Stimulated activated naive CD8-positive, alpha-beta T cell treated with anti-CD3 and anti-CD28 coated beads, Interleukin-15, amount 100 ng/mL, for 72 hours (primary cell): Measurements from ENCODE around the gene SASH1.
A peak's percentile ranks its signal among the peaks of the same experiment; 100 is the strongest.
"Not testable (repeated sequence)": the region's sequence is repeated elsewhere in the genome, so short reads cannot be mapped to it uniquely, and the experiment has no call there.

ENCODE experiments used
- ATAC-seq: fragments of 150-1000 bp; cut with Tn5 transposase; 2 replicates; pipeline ENCODE4 v1.10.0; 2021; ENCODE audit warnings: mild to moderate bottlenecking, moderate library complexity
- DNase-seq, 2 donors: peaks; one replicate each; pipeline ENCODE4 v3.0.0; 2021 to 2022
- H3K27ac Mint-ChIP-seq, 2 donors: one replicate each; pipeline ENCODE4 v1.8.0; 2022; ENCODE audit warnings: mild to moderate bottlenecking in 2 of 2, mixed read lengths in 2 of 2, moderate library complexity in 2 of 2
- H3K27me3 Mint-ChIP-seq: one replicate; pipeline ENCODE4 v1.8.0; 2022; ENCODE audit warnings: mixed read lengths
- H3K4me1 Mint-ChIP-seq: one replicate; pipeline ENCODE4 v1.8.0; 2022; ENCODE audit warnings: mild to moderate bottlenecking, mixed read lengths
- H3K4me3 Mint-ChIP-seq, 2 donors: one replicate each; pipeline ENCODE4 v1.8.0; 2022; ENCODE audit warnings: mild to moderate bottlenecking in 2 of 2, mixed read lengths in 2 of 2, moderate library complexity in 1 of 2
- H3K9me3 Mint-ChIP-seq, 2 donors: one replicate each; pipeline ENCODE4 v1.8.0; 2022; ENCODE audit warnings: mixed read lengths in 2 of 2

The SASH1 gene

DNA sequence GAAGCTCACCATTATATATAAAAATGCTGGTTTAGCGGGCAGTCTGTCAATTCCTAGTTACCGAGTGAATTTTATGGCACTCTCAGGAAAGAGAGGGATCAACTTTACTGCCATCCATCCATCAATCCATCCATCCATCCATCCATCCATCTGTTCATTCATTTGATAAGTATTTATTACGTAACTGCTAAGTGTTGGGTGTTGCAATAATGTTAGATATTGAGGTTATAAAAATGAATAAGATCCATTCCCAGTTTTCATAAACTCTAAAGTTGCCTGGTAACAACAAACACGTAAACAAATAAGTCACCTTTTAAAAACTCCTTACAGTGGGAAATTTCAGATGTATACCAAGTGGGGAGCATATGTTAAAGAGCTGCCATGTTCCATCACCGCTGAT lies 36.8 kb downstream of the SASH1 start:
- H3K4me3 Mint-ChIP-seq = no peak overlapping the region
- DNase-seq = no peak
- H3K9me3 Mint-ChIP-seq = peaks cover 0 to 6% of the 10 kb centered on the region in 2 donors
- no peak overlapping the region for H3K27ac Mint-ChIP-seq
- peaks cover 32% of the 10 kb centered on the region for H3K27me3 Mint-ChIP-seq
- ATAC-seq = no peak
- H3K4me1 Mint-ChIP-seq = no peaks in the 10 kb centered on the region

GRCh38 chr6:148379966-148380713 lies 37.5 kb downstream of the SASH1 start:
- Mint-ChIP-seq H3K27me3 (peaks cover 32% of the 10 kb centered on the region), H3K27ac (no peak overlapping the region), H3K4me3 (no peak overlapping the region), H3K4me1 (no peaks in the 10 kb centered on the region), H3K9me3 (peaks cover 0 to 6% of the 10 kb centered on the region in 2 donors)
- DNase-seq (no peak), ATAC-seq (no peak)

DNA sequence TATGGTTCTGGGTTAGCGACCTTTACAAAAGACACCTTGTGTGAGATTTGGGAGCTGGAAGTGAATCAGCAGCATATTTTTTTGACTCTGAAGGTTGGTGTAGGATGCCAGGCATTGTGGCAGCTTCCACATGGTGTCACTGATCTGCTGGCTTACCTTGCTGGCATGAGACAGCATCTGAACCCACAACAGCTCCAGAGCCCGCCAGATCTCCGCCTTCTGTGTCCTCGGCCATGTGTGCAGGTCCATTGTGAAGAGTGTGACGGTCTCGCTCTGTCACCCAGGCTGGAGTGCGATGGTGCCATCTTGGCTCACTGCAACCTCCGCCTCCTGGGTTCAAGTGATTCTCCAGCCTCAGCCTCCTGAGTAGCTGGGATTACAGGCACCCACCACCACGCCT lies 39.4 kb downstream of the SASH1 start:
- not testable (repeated sequence) for H3K9me3 Mint-ChIP-seq
- H3K27me3 Mint-ChIP-seq = peaks cover 32% of the 10 kb centered on the region

GRCh38 chr6:148382861-148383260 lies 40.2 kb downstream of the SASH1 start:
- H3K27me3 Mint-ChIP-seq = peaks cover 32% of the 10 kb centered on the region
- no peak overlapping the region for H3K27ac Mint-ChIP-seq
- no peaks in the 10 kb centered on the region for H3K4me1 Mint-ChIP-seq
- no peak overlapping the region for H3K4me3 Mint-ChIP-seq
- ATAC-seq = no peak
- H3K9me3 Mint-ChIP-seq = no peaks in the 10 kb centered on the region
- no peak for DNase-seq

More for the DNA sequence above, 39.4 kb downstream of the SASH1 start:
- not testable (repeated sequence) for H3K4me3 Mint-ChIP-seq, H3K4me1 Mint-ChIP-seq, DNase-seq, ATAC-seq, H3K27ac Mint-ChIP-seq

- Mint-ChIP-seq H3K27ac (no peak overlapping the region), H3K4me1 (no peaks in the 10 kb centered on the region), H3K27me3 (peaks cover 32% of the 10 kb centered on the region), H3K9me3 (no peaks in the 10 kb centered on the region), H3K4me3 (no peak overlapping the region)
- no peak for DNase-seq
- no peak for ATAC-seq
Measured at GRCh38 chr6:148383658-148384368, 41.2 kb downstream of the SASH1 start.

DNA sequence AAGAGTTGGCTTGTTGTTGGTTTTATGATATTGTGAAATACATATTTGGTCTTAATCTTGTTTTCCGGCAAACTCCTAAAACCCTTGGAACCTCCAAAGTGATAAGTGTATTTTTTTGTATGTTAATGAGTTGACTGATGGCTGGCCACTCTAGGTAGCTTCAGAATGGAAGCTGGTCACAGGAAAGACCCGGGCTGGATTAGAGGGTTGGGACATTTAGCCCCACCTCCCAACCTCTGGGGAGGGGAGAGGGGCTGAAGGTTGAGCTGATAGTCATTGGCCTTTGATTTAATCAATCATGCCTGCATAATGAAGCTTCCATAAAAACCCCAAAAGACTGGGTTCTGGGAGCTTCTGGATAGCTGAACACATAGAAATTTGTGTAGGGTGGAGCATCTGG lies 42.7 kb downstream of the SASH1 start:
- Mint-ChIP-seq H3K27me3 (peaks cover 20% of the 10 kb centered on the region), H3K9me3 (no peaks in the 10 kb centered on the region), H3K27ac (no peak overlapping the region), H3K4me3 (no peak overlapping the region), H3K4me1 (no peaks in the 10 kb centered on the region)
- ATAC-seq (no peak), DNase-seq (no peak)

GRCh38 chr6:148388521-148388920 lies 45.9 kb downstream of the SASH1 start:
- DNase-seq (no peak), ATAC-seq (no peak)
- H3K27me3 Mint-ChIP-seq = no peaks in the 10 kb centered on the region
- H3K9me3 Mint-ChIP-seq = no peaks in the 10 kb centered on the region
- H3K4me3 Mint-ChIP-seq = no peak overlapping the region
- no peaks in the 10 kb centered on the region for H3K4me1 Mint-ChIP-seq
- H3K27ac Mint-ChIP-seq = no peak overlapping the region

GRCh38 chr6:148389086-148389485 lies 46.4 kb downstream of the SASH1 start:
- ATAC-seq (no peak), DNase-seq (no peak)
- Mint-ChIP-seq H3K4me1 (no peaks in the 10 kb centered on the region), H3K9me3 (no peaks in the 10 kb centered on the region), H3K4me3 (no peak overlapping the region), H3K27ac (no peak overlapping the region), H3K27me3 (peaks cover 4% of the 10 kb centered on the region)

DNA sequence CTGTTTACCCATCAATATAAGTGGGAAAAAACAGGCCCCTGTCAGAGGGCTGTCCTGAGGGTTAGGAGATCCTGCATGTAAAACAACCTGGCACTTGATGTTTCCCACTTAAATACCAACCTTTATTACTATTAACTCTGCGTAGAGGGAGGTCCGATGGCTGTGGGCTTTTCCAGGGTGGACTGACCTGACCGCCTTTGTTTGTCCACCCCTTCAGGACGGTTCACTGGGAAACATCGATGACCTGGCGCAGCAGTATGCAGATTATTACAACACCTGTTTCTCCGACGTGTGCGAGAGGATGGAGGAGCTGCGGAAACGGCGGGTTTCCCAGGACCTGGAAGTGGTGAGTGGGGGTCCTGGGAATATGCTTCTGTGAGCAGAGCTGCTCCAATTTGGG lies 47.3 kb downstream of the SASH1 start:
- Mint-ChIP-seq H3K9me3 (no peaks in the 10 kb centered on the region), H3K4me3 (no peak overlapping the region), H3K4me1 (no peaks in the 10 kb centered on the region), H3K27me3 (peaks cover 6% of the 10 kb centered on the region), H3K27ac (no peak overlapping the region)
- ATAC-seq (no peak), DNase-seq (no peak)

DNA sequence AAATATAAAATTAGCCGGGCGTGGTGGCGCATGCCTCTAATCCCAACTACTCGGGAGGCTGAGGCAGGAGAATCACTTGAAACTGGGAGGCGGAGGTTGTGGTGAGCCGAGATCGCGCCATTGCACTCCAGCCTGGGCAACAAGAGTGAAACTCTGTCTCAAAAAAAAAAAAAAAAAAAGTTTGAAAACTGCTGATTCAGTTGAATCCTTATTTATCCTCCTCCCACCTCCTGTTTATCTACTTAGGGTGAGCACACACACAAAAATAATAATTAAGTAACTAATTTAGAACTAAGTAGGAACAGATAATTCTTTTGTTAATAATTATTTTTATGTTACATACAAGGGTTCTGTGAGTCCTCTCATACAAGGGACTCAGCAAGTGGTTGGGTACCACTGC lies 49.5 kb downstream of the SASH1 start:
- H3K27ac Mint-ChIP-seq, H3K4me3 Mint-ChIP-seq, H3K27me3 Mint-ChIP-seq, H3K4me1 Mint-ChIP-seq, ATAC-seq, DNase-seq, H3K9me3 Mint-ChIP-seq: not testable (repeated sequence)

- Mint-ChIP-seq H3K9me3 (no peaks in the 10 kb centered on the region), H3K27me3 (peaks cover 6% of the 10 kb centered on the region), H3K27ac (no peak overlapping the region), H3K4me1 (no peaks in the 10 kb centered on the region), H3K4me3 (no peak overlapping the region)
- DNase-seq (no peak), ATAC-seq (no peak)
Measured at GRCh38 chr6:148392671-148393070, 50.0 kb downstream of the SASH1 start.

DNA sequence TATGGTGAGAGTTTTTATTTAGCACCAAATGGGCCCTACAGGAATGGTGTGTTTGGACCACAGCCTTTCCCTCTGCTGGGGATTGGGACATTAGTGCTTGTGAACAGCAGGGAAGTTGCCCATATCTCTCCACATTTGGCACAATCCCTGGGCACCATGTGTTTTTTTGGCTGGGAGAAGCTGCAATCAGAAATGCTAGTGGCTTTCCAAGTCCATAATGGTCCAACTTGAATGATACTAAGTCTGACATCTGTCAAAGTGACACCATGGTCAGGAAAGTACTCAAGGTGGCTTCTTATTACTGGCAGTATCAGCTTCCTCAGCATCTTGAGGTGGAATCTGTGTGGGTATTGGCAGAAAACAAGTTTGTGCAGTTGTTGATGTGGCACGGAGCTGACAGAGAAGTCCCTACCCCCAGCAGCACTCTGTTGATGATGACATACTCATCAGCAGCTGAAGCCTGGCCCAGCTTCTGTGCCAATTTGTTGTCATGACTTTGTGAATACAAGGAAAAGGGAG lies 53.0 kb downstream of the SASH1 start:
- H3K9me3 Mint-ChIP-seq = no peaks in the 10 kb centered on the region
- peaks cover 6% of the 10 kb centered on the region for H3K27me3 Mint-ChIP-seq
- ATAC-seq (no peak), DNase-seq (no peak)
- no peak overlapping the region for H3K27ac Mint-ChIP-seq
- no peak overlapping the region for H3K4me3 Mint-ChIP-seq
- no peaks in the 10 kb centered on the region for H3K4me1 Mint-ChIP-seq

- H3K4me1 Mint-ChIP-seq = no peaks in the 10 kb centered on the region
- H3K27me3 Mint-ChIP-seq = peaks cover 6% of the 10 kb centered on the region
- ATAC-seq = no peak
- DNase-seq = no peak
- H3K4me3 Mint-ChIP-seq = no peak overlapping the region
- peak overlapping the region in 1 of 2 donors; percentile 27 for H3K27ac Mint-ChIP-seq
- no peaks in the 10 kb centered on the region for H3K9me3 Mint-ChIP-seq
Measured at GRCh38 chr6:148396411-148396810, 53.8 kb downstream of the SASH1 start.

DNA sequence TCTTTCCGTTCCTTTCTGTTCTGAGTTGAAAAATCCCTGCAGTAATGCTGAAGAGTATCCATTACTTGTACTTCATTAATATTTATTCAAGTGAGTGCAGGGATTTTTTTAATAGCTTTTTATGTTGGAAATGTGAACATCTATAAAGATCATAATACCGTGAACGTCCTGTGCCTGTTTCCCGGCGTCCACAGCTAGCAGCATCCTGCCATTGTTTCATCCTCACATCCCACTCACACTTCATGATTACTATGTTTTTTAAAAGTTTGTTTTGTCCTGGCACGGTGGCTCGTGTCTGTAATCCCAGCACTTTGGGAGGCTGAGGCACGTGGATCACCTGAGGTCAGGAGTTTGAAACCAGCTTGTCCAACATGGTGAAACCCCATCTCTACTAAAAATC lies 54.3 kb downstream of the SASH1 start:
- Mint-ChIP-seq H3K4me3 (no peak overlapping the region), H3K27ac (no peak overlapping the region), H3K4me1 (no peaks in the 10 kb centered on the region), H3K9me3 (no peaks in the 10 kb centered on the region), H3K27me3 (peaks cover 6% of the 10 kb centered on the region)
- DNase-seq = no peak
- no peak for ATAC-seq

GRCh38 chr6:148398244-148398643 lies 55.6 kb downstream of the SASH1 start:
- ATAC-seq = no peak
- Mint-ChIP-seq H3K27ac (no peak overlapping the region), H3K9me3 (no peaks in the 10 kb centered on the region), H3K4me3 (no peak overlapping the region), H3K4me1 (no peaks in the 10 kb centered on the region), H3K27me3 (peaks cover 6% of the 10 kb centered on the region)
- no peak for DNase-seq

- ATAC-seq = no peak
- no peaks in the 10 kb centered on the region for H3K4me1 Mint-ChIP-seq
Measured at GRCh38 chr6:148398678-148399077, 56.0 kb downstream of the SASH1 start.

More at GRCh38 chr6:148398678-148399077, 56.0 kb downstream of the SASH1 start:
- no peak overlapping the region for H3K27ac Mint-ChIP-seq
- H3K27me3 Mint-ChIP-seq = peaks cover 6% of the 10 kb centered on the region
- no peaks in the 10 kb centered on the region for H3K9me3 Mint-ChIP-seq
- H3K4me3 Mint-ChIP-seq = no peak overlapping the region
- no peak for DNase-seq
